H9 (cell line): ENCODE data around the gene INSR. TPM values are rescaled to one million over a fixed set of nuclear protein-coding genes. Genes with fewer than 3 reads are reported as not detected.

ENCODE experiments used
- DNase-seq: peaks from one replicate; pipeline ENCODE4 v3.0.0-alpha.2; 2017
- H2AFZ ChIP-seq: one replicate; pipeline ENCODE4 v1.6.1; 2013; ENCODE audit warnings: mild to moderate bottlenecking, low read length, control low read depth, moderate library complexity
- H2AK5ac ChIP-seq: 2 replicates; pipeline ENCODE4 v1.6.1; 2013; ENCODE audit warnings: low read length, control low read depth, mixed read lengths; ENCODE audit not compliant: insufficient read length
- H2BK120ac ChIP-seq: one replicate; pipeline ENCODE4 v1.6.1; 2013; ENCODE audit warnings: low read depth, mild to moderate bottlenecking, low read length, control low read depth, inconsistent platforms; ENCODE audit not compliant: poor library complexity, severe bottlenecking
- H2BK12ac ChIP-seq: 2 replicates; pipeline ENCODE4 v1.6.1; 2013; ENCODE audit warnings: low read length, control low read depth, mixed read lengths, low read depth; ENCODE audit not compliant: insufficient read length
- H2BK15ac ChIP-seq: 2 replicates; pipeline ENCODE4 v1.6.1; 2013; ENCODE audit warnings: low read depth, low read length, control low read depth
- H2BK20ac ChIP-seq: one replicate; pipeline ENCODE4 v1.6.1; 2013; ENCODE audit warnings: low read depth, mild to moderate bottlenecking, low read length, control low read depth, inconsistent platforms; ENCODE audit not compliant: poor library complexity, severe bottlenecking
- H2BK5ac ChIP-seq: 2 replicates; pipeline ENCODE4 v1.6.1; 2013; ENCODE audit warnings: low read length, control low read depth, mixed read lengths; ENCODE audit not compliant: insufficient read length
- H3K14ac ChIP-seq: 2 replicates; pipeline ENCODE4 v1.6.1; 2013; ENCODE audit warnings: low read length, control low read depth; ENCODE audit not compliant: insufficient read depth
- H3K18ac ChIP-seq: 2 replicates; pipeline ENCODE4 v1.6.1; 2013; ENCODE audit warnings: low read depth, mild to moderate bottlenecking, mixed read lengths, low read length, control low read depth; ENCODE audit not compliant: insufficient read length
- H3K23ac ChIP-seq: 2 replicates; pipeline ENCODE4 v1.6.1; 2013; ENCODE audit warnings: low read length, control low read depth, mixed read lengths, low read depth; ENCODE audit not compliant: insufficient read length
- H3K23me2 ChIP-seq: 2 replicates; pipeline ENCODE4 v1.6.1; 2013; ENCODE audit warnings: low read depth, mild to moderate bottlenecking, mixed read lengths, low read length, control low read depth; ENCODE audit not compliant: insufficient read length, poor library complexity, severe bottlenecking
- H3K27ac ChIP-seq: 2 replicates; pipeline ENCODE4 v1.5.1; 2013; ENCODE audit warnings: low read length, control low read depth, mixed read lengths, low read depth; ENCODE audit not compliant: insufficient read length
- H3K27me3 ChIP-seq: 2 replicates; pipeline ENCODE4 v1.6.1; 2013; ENCODE audit warnings: low read length, control low read depth, inconsistent platforms; ENCODE audit not compliant: insufficient read depth
- H3K4ac ChIP-seq: 2 replicates; pipeline ENCODE4 v1.6.1; 2013; ENCODE audit warnings: low read depth, mild to moderate bottlenecking, control low read depth, inconsistent platforms, low read length, moderate library complexity
- H3K4me1 ChIP-seq: 2 replicates; pipeline ENCODE4 v1.6.1; 2013; ENCODE audit warnings: low read length, control low read depth, inconsistent platforms; ENCODE audit not compliant: insufficient read depth
- H3K4me2 ChIP-seq: 2 replicates; pipeline ENCODE4 v1.6.1; 2013; ENCODE audit warnings: low read length, control low read depth, mixed read lengths; ENCODE audit not compliant: insufficient read length, insufficient read depth
- H3K56ac ChIP-seq: 2 replicates; pipeline ENCODE4 v1.6.1; 2013; ENCODE audit warnings: low read depth, mild to moderate bottlenecking, mixed read lengths, low read length, control low read depth; ENCODE audit not compliant: insufficient read length
- H3K79me1 ChIP-seq: 2 replicates; pipeline ENCODE4 v1.6.1; 2013; ENCODE audit warnings: low read depth, mild to moderate bottlenecking, moderate library complexity, low read length, control low read depth, inconsistent platforms; ENCODE audit not compliant: insufficient read depth, poor library complexity, severe bottlenecking
- H3K79me2 ChIP-seq: 2 replicates; pipeline ENCODE4 v1.6.1; 2013; ENCODE audit warnings: low read length, control low read depth, inconsistent platforms; ENCODE audit not compliant: insufficient read depth
- H3K9ac ChIP-seq: 2 replicates; pipeline ENCODE4 v1.6.1; 2013; ENCODE audit warnings: low read length, control low read depth, mixed read lengths; ENCODE audit not compliant: insufficient read length; ENCODE audit errors: extremely low read depth
- H3K9me3 ChIP-seq: one replicate; pipeline ENCODE4 v1.6.1; 2013; ENCODE audit warnings: low read depth, low read length, inconsistent platforms; ENCODE audit not compliant: control insufficient read depth
- H3T11ph ChIP-seq: one replicate; pipeline ENCODE4 v1.6.1; 2013; ENCODE audit warnings: mild to moderate bottlenecking, low read length, control low read depth, inconsistent platforms
- H4K20me1 ChIP-seq: one replicate; pipeline ENCODE4 v1.6.1; 2013; ENCODE audit not compliant: control insufficient read depth, insufficient read length, insufficient read depth
- H4K5ac ChIP-seq: 2 replicates; pipeline ENCODE4 v1.6.1; 2013; ENCODE audit warnings: low read depth, mild to moderate bottlenecking, mixed read lengths, low read length, control low read depth; ENCODE audit not compliant: insufficient read length
- H4K8ac ChIP-seq: replicated peaks from 2 replicates; pipeline ENCODE4 v1.6.1; 2013; ENCODE audit warnings: low read length, control low read depth, mixed read lengths, low read depth; ENCODE audit not compliant: insufficient read length
- H4K91ac ChIP-seq: 2 replicates; pipeline ENCODE4 v1.6.1; 2013; ENCODE audit warnings: low read depth, mild to moderate bottlenecking, moderate library complexity, mixed read lengths, low read length, control low read depth; ENCODE audit not compliant: insufficient read length
- H3K27ac Mint-ChIP-seq, 3 experiments: 2 replicates in 2 of 3; 3 replicates in 1 of 3; pipeline ENCODE4 v1.8.0; 2020 to 2021; ENCODE audit warnings: mixed read lengths in 3 of 3, mild to moderate bottlenecking in 1 of 3, moderate library complexity in 1 of 3
- H3K27me3 Mint-ChIP-seq: 2 replicates; pipeline ENCODE4 v1.8.0; 2021; ENCODE audit warnings: low read depth, mild to moderate bottlenecking, moderate library complexity, mixed read lengths
- H3K36me3 Mint-ChIP-seq, 3 experiments: 2 replicates in 2 of 3; 3 replicates in 1 of 3; pipeline ENCODE4 v1.8.0; 2020 to 2021; ENCODE audit warnings: low read depth in 3 of 3, mixed read lengths in 3 of 3; ENCODE audit not compliant: insufficient read depth in 1 of 3
- H3K4me1 Mint-ChIP-seq, 2 experiments: 2 replicates each; pipeline ENCODE4 v1.8.0; 2020; ENCODE audit warnings: mixed read lengths in 2 of 2
- H3K4me3 Mint-ChIP-seq, 2 experiments: 2 replicates in 1 of 2; 3 replicates in 1 of 2; pipeline ENCODE4 v1.8.0; 2020 to 2021; ENCODE audit warnings: mild to moderate bottlenecking in 2 of 2, mixed read lengths in 2 of 2, moderate library complexity in 1 of 2
- H3K9me3 Mint-ChIP-seq, 2 experiments: 2 replicates in 1 of 2; 3 replicates in 1 of 2; pipeline ENCODE4 v1.8.0; 2020; ENCODE audit warnings: mild to moderate bottlenecking in 2 of 2, mixed read lengths in 2 of 2, moderate library complexity in 1 of 2
- WGBS: extraction: QIAGEN DNeasy Blood & Tissue Kit; methylation state at CpG from one replicate; pipeline ENCODE4 v1.1.7; 2013; ENCODE audit warnings: missing lambda C conversion rate, low lambda C conversion rate, mixed read lengths; ENCODE audit not compliant: insufficient read length; ENCODE audit errors: extremely low coverage; 5-methylcytosine and 5-hydroxymethylcytosine counted together
- total RNA-seq: library from RNA; stranded (reverse); gene quantifications from 2 replicates; pipeline ENCODE4 v1.2.1, GENCODE V29; 2021
- TF ChIP-seq, protein P1 (sequence below): fragments of 200-600 bp; sonication (generic); conservative IDR thresholded peaks from 3 replicates; pipeline ENCODE4 v1.8.0; 2021; ENCODE audit warnings: antibody characterized with exemption, mild to moderate bottlenecking

INSR gene
- total RNA-seq, 1 experiment from 2014 or later = 39.8 TPM

DNA sequence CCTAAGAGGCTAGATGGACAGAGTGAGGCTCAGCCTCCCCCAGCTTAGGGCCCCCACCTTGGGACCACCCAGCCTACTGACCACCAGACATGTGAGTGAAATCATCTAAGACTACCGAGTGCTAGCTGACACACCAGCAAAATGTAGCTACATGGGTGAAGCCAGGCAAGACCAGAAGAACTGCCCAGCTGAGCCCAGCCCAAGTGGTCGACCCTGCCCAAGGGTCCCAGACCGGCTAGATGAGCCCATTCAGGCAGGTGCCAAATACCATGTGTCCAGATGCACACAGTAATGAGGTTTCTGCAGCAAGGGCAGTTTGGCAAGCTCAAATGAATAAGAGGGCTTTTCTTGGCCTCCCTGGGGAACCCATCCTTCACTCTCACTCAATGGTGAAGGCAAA lies 168.1 kb downstream of the INSR start:
- no peak overlapping the region for H4K8ac ChIP-seq
- no peak overlapping the region for H3K9ac ChIP-seq
- no peak overlapping the region for H3K4me2 ChIP-seq
- no peak overlapping the region for H2AK5ac ChIP-seq
- no peaks in the 10 kb centered on the region for H3K27me3 Mint-ChIP-seq
- peaks cover 63 to 83% (median 72%) of the 10 kb centered on the region in 3 experiments for H3K36me3 Mint-ChIP-seq
- H3K79me2 ChIP-seq = no peaks in the 10 kb centered on the region
- H3K4ac ChIP-seq = no peak overlapping the region
- peaks cover 2% of the 10 kb centered on the region for H4K20me1 ChIP-seq
- WGBS = no CpG with 5 or more reads among the region's 3 CpGs
- no peak overlapping the region for H3K4me3 Mint-ChIP-seq
- no peak overlapping the region for H4K91ac ChIP-seq
- H3K4me1 ChIP-seq = no peaks in the 10 kb centered on the region
- no peak overlapping the region for H2BK20ac ChIP-seq
- no peak overlapping the region for H2BK120ac ChIP-seq
- H3K9me3 Mint-ChIP-seq = peaks cover 24 to 29% of the 10 kb centered on the region in 2 experiments
- peaks cover 17% of the 10 kb centered on the region for H3K9me3 ChIP-seq
- TF ChIP-seq, protein P1, sequence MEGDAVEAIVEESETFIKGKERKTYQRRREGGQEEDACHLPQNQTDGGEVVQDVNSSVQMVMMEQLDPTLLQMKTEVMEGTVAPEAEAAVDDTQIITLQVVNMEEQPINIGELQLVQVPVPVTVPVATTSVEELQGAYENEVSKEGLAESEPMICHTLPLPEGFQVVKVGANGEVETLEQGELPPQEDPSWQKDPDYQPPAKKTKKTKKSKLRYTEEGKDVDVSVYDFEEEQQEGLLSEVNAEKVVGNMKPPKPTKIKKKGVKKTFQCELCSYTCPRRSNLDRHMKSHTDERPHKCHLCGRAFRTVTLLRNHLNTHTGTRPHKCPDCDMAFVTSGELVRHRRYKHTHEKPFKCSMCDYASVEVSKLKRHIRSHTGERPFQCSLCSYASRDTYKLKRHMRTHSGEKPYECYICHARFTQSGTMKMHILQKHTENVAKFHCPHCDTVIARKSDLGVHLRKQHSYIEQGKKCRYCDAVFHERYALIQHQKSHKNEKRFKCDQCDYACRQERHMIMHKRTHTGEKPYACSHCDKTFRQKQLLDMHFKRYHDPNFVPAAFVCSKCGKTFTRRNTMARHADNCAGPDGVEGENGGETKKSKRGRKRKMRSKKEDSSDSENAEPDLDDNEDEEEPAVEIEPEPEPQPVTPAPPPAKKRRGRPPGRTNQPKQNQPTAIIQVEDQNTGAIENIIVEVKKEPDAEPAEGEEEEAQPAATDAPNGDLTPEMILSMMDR = no peak
- H3K23me2 ChIP-seq = no peaks in the 10 kb centered on the region
- no peak overlapping the region for H3K23ac ChIP-seq
- DNase-seq = no peak
- no peak overlapping the region for H2AFZ ChIP-seq
- H3K27ac Mint-ChIP-seq = no peak overlapping the region
- H2BK15ac ChIP-seq = no peak overlapping the region
- no peak overlapping the region for H2BK12ac ChIP-seq
- H3K27me3 ChIP-seq = no peaks in the 10 kb centered on the region
- no peak overlapping the region for H3K14ac ChIP-seq
- H2BK5ac ChIP-seq = no peak overlapping the region
- H3T11ph ChIP-seq = no peak overlapping the region
- H4K5ac ChIP-seq = no peak overlapping the region
- H3K18ac ChIP-seq = no peak overlapping the region
- no peak overlapping the region for H3K56ac ChIP-seq
- no peaks in the 10 kb centered on the region for H3K4me1 Mint-ChIP-seq
- no peak overlapping the region for H3K27ac ChIP-seq
- H3K79me1 ChIP-seq = no peaks in the 10 kb centered on the region
